SK-N-MC (cell line): ENCODE measurements around the gene FBRSL1.

Source experiments
- DNase-seq: peaks from one replicate; pipeline ENCODE4 v3.0.0-alpha.2; 2011; ENCODE audit warnings: low read depth, low spot score
- H3K27ac ChIP-seq: fragments of 200-600 bp; sonication (generic); 2 replicates; pipeline ENCODE4 v1.5.1; 2016; ENCODE audit warnings: mixed run types
- H3K36me3 ChIP-seq: fragments of 200-600 bp; sonication (generic); 2 replicates; pipeline ENCODE4 v1.6.1; 2017; ENCODE audit warnings: antibody characterized with exemption, low read length, mixed read lengths; ENCODE audit not compliant: insufficient read depth
- H3K4me3 ChIP-seq: fragments of 200-600 bp; sonication (generic); 2 replicates; pipeline ENCODE4 v1.5.1; 2016
- H3K9ac ChIP-seq: fragments of 200-600 bp; sonication (generic); 2 replicates; pipeline ENCODE4 v1.8.0; 2017; ENCODE audit warnings: mixed run types, mixed read lengths; ENCODE audit not compliant: insufficient read length
- H3K9me3 ChIP-seq: fragments of 200-600 bp; sonication (generic); 2 replicates; pipeline ENCODE4 v1.6.1; 2017; ENCODE audit warnings: low read depth, mild to moderate bottlenecking, antibody characterized with exemption, low read length, moderate library complexity, mixed read lengths
- EZH2 ChIP-seq: fragments of 200-600 bp; sonication (generic); IDR thresholded peaks from one replicate; pipeline ENCODE4 v1.6.1; 2017; ENCODE audit warnings: antibody characterized with exemption
- FOXP2 ChIP-seq: optimal IDR thresholded peaks from 2 replicates; pipeline ENCODE3; 2011; ENCODE audit warnings: mild to moderate bottlenecking, moderate library complexity; ENCODE audit not compliant: insufficient read depth; ENCODE audit errors: extremely low read length, control extremely low read depth
- POLR2AphosphoS5 ChIP-seq: IDR thresholded peaks from 2 replicates; pipeline ENCODE4 v1.6.1; 2012; ENCODE audit warnings: mild to moderate bottlenecking, low read depth, low read length, borderline replicate concordance

FBRSL1 gene

GRCh38 chr12:132558042-132558856 lies 68.3 kb downstream of the FBRSL1 start:
- Histone ChIP-seq H3K27ac (no peak overlapping the region), H3K9ac (no peak overlapping the region)
- TF ChIP-seq POLR2AphosphoS5, result no peak
- no peak for TF ChIP-seq FOXP2
- TF ChIP-seq EZH2, result no peak

GRCh38 chr12:132558861-132559623 lies 69.1 kb downstream of the FBRSL1 start:
- peak overlapping the region; percentile 75 for H3K4me3 ChIP-seq
- H3K27ac ChIP-seq, result no peak overlapping the region
- no peaks in the 10 kb centered on the region for H3K9me3 ChIP-seq
- TF ChIP-seq EZH2 (no peak), FOXP2 (no peak)
- no peak overlapping the region for H3K9ac ChIP-seq
- H3K36me3 ChIP-seq, result no peaks in the 10 kb centered on the region
- no peak for DNase-seq

More at GRCh38 chr12:132558042-132558856, 68.3 kb downstream of the FBRSL1 start:
- no peak for DNase-seq
- no peaks in the 10 kb centered on the region for H3K9me3 ChIP-seq
- no peak overlapping the region for H3K4me3 ChIP-seq
- H3K36me3 ChIP-seq, result no peaks in the 10 kb centered on the region

- Histone ChIP-seq H3K4me3 (peak overlapping the region; percentile 86), H3K9ac (peak overlapping the region; percentile 78), H3K27ac (peak overlapping the region; percentile 50; the same call in 1 of the 2 replicates), H3K9me3 (no peaks in the 10 kb centered on the region), H3K36me3 (no peaks in the 10 kb centered on the region)
- DNase-seq, result no peak
- TF ChIP-seq POLR2AphosphoS5, result no peak
- TF ChIP-seq FOXP2, result no peak
- TF ChIP-seq EZH2, result no peak
These were observed 69.9 kb downstream of the FBRSL1 start for GRCh38 chr12:132559652-132560363.

- no peaks in the 10 kb centered on the region for H3K9me3 ChIP-seq
- peak overlapping the region; percentile 50; the same call in 1 of the 2 replicates for H3K27ac ChIP-seq
- TF ChIP-seq FOXP2 (no peak), EZH2 (no peak), POLR2AphosphoS5 (no peak)
- H3K4me3 ChIP-seq, result peak overlapping the region; percentile 86
- peak overlapping the region; percentile 78 for H3K9ac ChIP-seq
- no peak for DNase-seq
- H3K36me3 ChIP-seq, result no peaks in the 10 kb centered on the region
These were observed 70.3 kb downstream of the FBRSL1 start for GRCh38 chr12:132560364-132560613.

- H3K36me3 ChIP-seq, result peaks cover 5% of the 10 kb centered on the region; the same call in 1 of the 2 replicates
- TF ChIP-seq EZH2, result no peak
- 0 out of 2 replicates have a peak, but pooled peaks have one; percentile 29 for TF ChIP-seq POLR2AphosphoS5
- no peak for TF ChIP-seq FOXP2
- peak; percentile 48 for DNase-seq
- peak overlapping the region; percentile 78 for H3K9ac ChIP-seq
- H3K9me3 ChIP-seq, result no peaks in the 10 kb centered on the region
- H3K27ac ChIP-seq, result no peak overlapping the region
- peak overlapping the region; percentile 86 for H3K4me3 ChIP-seq
These were observed 70.9 kb downstream of the FBRSL1 start for GRCh38 chr12:132560614-132561426.
